Prostate gland (tissue), 2 donors: ENCODE results near the gene CCSER1. TPM values are rescaled to one million over a fixed set of nuclear protein-coding genes. Genes with fewer than 3 reads are reported as not detected.

Experiments
- DNase-seq: peaks from one replicate; pipeline ENCODE4 v3.0.0-alpha.2; 2019; ENCODE audit warnings: low spot score
- H3K27ac ChIP-seq, 2 donors: fragments of 200-600 bp; sonication (generic); 2 replicates each; pipeline ENCODE4 v1.5.1; 2017 to 2019
- H3K27me3 ChIP-seq: fragments of 200-600 bp; sonication (generic); replicated peaks from 2 replicates; pipeline ENCODE4 v1.5.1; 2019; ENCODE audit not compliant: insufficient read depth
- H3K36me3 ChIP-seq, 2 donors: fragments of 200-600 bp; sonication (generic); 1 replicate in 1 of 2; 2 replicates in 1 of 2; pipeline versions ENCODE4 v1.5.1 to v1.8.1; 2017 to 2019
- H3K4me1 ChIP-seq: fragments of 200-600 bp; sonication (generic); replicated peaks from 2 replicates; pipeline ENCODE4 v1.5.1; 2019
- H3K4me3 ChIP-seq, 2 donors: fragments of 200-600 bp; sonication (generic); 2 replicates each; pipeline ENCODE4 v1.5.1; 2017 to 2019
- H3K9me3 ChIP-seq: fragments of 200-600 bp; sonication (generic); 2 replicates; pipeline ENCODE4 v1.5.1; 2017
- CTCF ChIP-seq, 4 experiments: fragments of 200-600 bp in 2 of 4; fragments of 450-650 bp in 2 of 4; sonication (generic) in 2 of 4; IDR thresholded peaks; 1 replicate in 3 of 4; 2 replicates in 1 of 4; pipeline ENCODE4 v1.5.1; 2016 to 2019; ENCODE audit warnings: antibody characterized with exemption in 4 of 4, mild to moderate bottlenecking in 2 of 4, moderate library complexity in 2 of 4
- POLR2A ChIP-seq: fragments of 450-650 bp; IDR thresholded peaks from one replicate; pipeline ENCODE4 v1.6.1; 2016; ENCODE audit warnings: antibody characterized with exemption, mild to moderate bottlenecking
- POLR2AphosphoS5 ChIP-seq: sonication (generic); formaldehyde crosslinking; IDR thresholded peaks from one replicate; pipeline ENCODE4 v1.6.1; 2017; ENCODE audit warnings: antibody characterized with exemption
- WGBS: methylation state at CpG from one replicate; pipeline ENCODE4 v1.1.5; 2018; 5-methylcytosine and 5-hydroxymethylcytosine counted together
- intact Hi-C: fragments of 100-400 bp; cut with DNase I; formaldehyde crosslinking; loops from one replicate; pipeline ENCODE4 v1.14.2; 2022
- total RNA-seq, 2 donors: library from RNA; depleted of rRNA; stranded (reverse); fragments of >200 nt; gene quantifications; one replicate each; pipeline ENCODE4 v1.1.0, GENCODE V29; 2016

CCSER1 gene
- total RNA-seq, 2 donors from 2014 or later: 11.9 to 32.2 TPM

DNA sequence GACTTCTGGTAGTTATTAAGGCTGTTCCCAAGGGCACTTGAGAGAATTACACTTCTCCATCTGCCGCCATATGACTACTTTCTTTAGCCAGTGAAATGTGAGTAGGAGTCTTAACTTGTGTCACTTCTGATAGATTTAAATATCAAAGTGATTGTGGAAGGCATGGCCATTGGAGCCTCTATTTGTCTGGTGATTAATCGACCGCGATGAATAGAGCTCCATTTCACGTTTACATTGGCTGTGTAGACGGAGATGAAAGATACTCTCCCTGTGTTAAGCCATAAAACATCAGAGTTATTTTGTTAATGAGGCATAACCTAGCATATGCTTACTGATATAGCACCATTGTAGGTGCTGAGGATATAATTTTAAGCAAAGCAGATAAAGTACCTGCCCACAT, 852.4 kb downstream of the CCSER1 start:
- TF ChIP-seq POLR2A: no peak
- no peak for TF ChIP-seq POLR2AphosphoS5
- no peak for TF ChIP-seq CTCF (IDR thresholded peaks at IDR 0.05)
- no peak overlapping the region for H3K4me3 ChIP-seq
- no peaks in the 10 kb centered on the region for H3K27me3 ChIP-seq
- no peak for DNase-seq
- no peaks in the 10 kb centered on the region for H3K4me1 ChIP-seq
- no peaks in the 10 kb centered on the region for H3K36me3 ChIP-seq
- H3K9me3 ChIP-seq: no peaks in the 10 kb centered on the region
- intact Hi-C loops: no loop called here
- WGBS: 91% methylated on average over 6 of the region's 6 CpGs
- no peak overlapping the region for H3K27ac ChIP-seq

- no peak for DNase-seq
- 91% methylated on average over 2 of the region's 2 CpGs for WGBS
- intact Hi-C loops: no loop called here
- Histone ChIP-seq H3K27ac (no peak overlapping the region), H3K9me3 (no peaks in the 10 kb centered on the region), H3K36me3 (no peaks in the 10 kb centered on the region), H3K27me3 (no peaks in the 10 kb centered on the region), H3K4me3 (no peak overlapping the region), H3K4me1 (no peaks in the 10 kb centered on the region)
- no peak for TF ChIP-seq POLR2A
- TF ChIP-seq POLR2AphosphoS5: no peak
- TF ChIP-seq CTCF (IDR thresholded peaks at IDR 0.05): no peak
Observed at GRCh38 chr4:90982813-90983212, 855.6 kb downstream of the CCSER1 start.

DNA sequence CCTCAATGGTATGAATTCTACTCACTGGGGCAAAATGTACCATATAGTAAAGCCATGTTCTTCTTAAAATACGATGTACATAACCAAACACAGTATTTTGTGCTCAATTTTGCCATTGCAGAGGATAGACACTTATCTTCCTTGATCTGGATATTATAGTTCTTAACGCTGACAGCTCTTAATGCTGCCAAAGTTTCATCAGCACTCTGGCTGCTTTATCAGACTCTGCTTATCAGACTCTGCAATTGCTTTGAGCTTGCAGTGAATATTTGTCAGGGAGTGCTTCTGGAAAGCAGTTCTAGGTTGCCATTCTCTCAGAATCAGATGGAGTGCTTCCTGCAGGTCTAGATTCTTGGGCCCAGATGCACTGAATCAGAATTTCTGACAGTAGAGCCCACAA, 863.1 kb downstream of the CCSER1 start:
- Histone ChIP-seq H3K27me3 (no peaks in the 10 kb centered on the region), H3K4me1 (no peaks in the 10 kb centered on the region), H3K9me3 (no peaks in the 10 kb centered on the region), H3K27ac (no peak overlapping the region), H3K36me3 (no peaks in the 10 kb centered on the region), H3K4me3 (no peak overlapping the region)
- TF ChIP-seq POLR2A (no peak), CTCF (IDR thresholded peaks at IDR 0.05) (no peak), POLR2AphosphoS5 (no peak)
- 51% methylated on average over 2 of the region's 2 CpGs for WGBS
- DNase-seq: no peak
- intact Hi-C loops: no loop called here

DNA sequence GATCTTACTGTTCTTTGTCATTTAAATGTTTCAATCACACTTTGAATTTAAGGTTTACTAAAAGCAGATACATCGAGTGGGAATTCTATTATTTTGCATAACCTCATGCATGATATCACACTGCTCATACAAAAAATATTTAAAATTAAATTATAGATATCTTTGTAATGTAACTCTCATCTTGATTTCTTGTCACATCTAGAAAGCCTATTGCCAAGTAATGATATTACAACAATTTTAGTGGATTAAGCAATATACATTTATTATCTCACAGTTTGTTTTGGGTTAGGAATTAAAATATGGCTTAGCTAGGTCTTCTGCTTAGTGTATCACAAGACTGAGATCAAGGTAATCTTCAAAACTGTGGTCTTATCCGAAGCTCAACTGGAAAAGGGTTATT, 865.0 kb downstream of the CCSER1 start:
- Histone ChIP-seq H3K4me1 (no peaks in the 10 kb centered on the region), H3K36me3 (no peaks in the 10 kb centered on the region), H3K27ac (no peak overlapping the region), H3K4me3 (no peak overlapping the region), H3K27me3 (no peaks in the 10 kb centered on the region), H3K9me3 (no peaks in the 10 kb centered on the region)
- intact Hi-C loops: no loop called here
- no peak for DNase-seq
- WGBS: 83% methylated on average over 2 of the region's 2 CpGs
- TF ChIP-seq POLR2AphosphoS5 (no peak), POLR2A (no peak), CTCF (IDR thresholded peaks at IDR 0.05) (no peak)

GRCh38 chr4:90994851-90995574, 867.8 kb downstream of the CCSER1 start:
- no peak overlapping the region for H3K27ac ChIP-seq
- H3K4me3 ChIP-seq: no peak overlapping the region
- H3K4me1 ChIP-seq: no peaks in the 10 kb centered on the region
- H3K36me3 ChIP-seq: no peaks in the 10 kb centered on the region
- H3K9me3 ChIP-seq: no peaks in the 10 kb centered on the region
- DNase-seq: no peak
- intact Hi-C loops: no loop called here
- no peaks in the 10 kb centered on the region for H3K27me3 ChIP-seq
- no peak for TF ChIP-seq POLR2A
- TF ChIP-seq POLR2AphosphoS5: no peak
- no peak for TF ChIP-seq CTCF (IDR thresholded peaks at IDR 0.05)
- 97% methylated on average over 1 of the region's 1 CpG for WGBS
